ENCODE measurements around the gene COX14. TPM values are rescaled to one million over a fixed set of nuclear protein-coding genes. Genes with fewer than 3 reads are reported as not detected.

COX14 gene
- 10 to 100 TPM; 55.1 to 64.5 TPM for total RNA-seq

DNA sequence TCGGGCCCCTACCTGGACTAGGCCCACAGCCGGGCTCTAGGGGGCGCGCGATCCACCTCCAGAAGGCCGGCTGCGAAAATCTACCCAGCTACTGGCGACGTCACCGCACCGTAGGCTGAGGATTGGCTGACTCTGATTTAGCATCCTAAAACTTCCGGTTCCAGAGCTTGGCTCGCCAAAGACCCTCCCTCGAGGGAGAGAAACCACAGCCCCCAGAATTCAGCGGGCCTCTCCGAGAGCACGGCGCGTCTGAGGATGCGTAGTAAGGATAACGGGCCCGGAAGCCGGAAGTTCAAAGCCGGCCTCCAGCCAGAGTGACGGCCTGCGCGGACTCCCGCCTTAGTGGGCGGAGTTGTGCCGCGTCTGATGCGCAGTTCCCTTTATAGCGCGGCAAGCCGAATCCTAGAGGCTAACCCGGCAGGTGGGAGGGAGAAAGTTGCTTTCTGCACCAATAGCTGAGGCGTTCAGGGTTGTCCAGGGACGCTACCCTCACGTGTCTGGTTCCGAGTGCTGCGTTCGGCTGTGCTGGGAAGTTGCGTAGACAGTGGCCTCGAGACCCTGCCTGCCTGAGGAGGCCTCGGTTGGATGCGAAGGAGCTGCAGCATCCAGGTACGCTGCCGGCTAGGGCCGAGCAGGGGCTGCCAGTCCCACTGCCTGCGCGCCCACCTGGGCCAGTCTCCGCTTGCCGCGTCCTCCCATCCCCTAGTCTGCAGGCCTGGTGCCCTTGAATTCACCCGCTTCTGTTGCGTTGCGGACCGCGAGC lies at the start of gene COX14:
Gene COX14 (plus strand): TSS at position 544 of the 763 bp plus-strand sequence. CDS start 7,808 bp downstream, outside the sequence.
- peak; percentile 90 for ATAC-seq
- Mint-ChIP-seq H3K27ac (peak within 1 kb of the TSS; percentile 99), H3K9me3 (ENCODE audit: low read depth) (no peaks in the 10 kb centered on the region), H3K27me3 (no peaks in the 10 kb centered on the region), H3K36me3 (peaks cover 15% of the 10 kb centered on the region), H3K4me1 (peaks cover 36% of the 10 kb centered on the region), H3K4me3 (peak within 1 kb of the TSS; percentile 100)
- peak; percentile 100 for DNase-seq
- CTCF ChIA-PET: interaction anchor here (0.6 to 6.1 kb wide), 65 partner anchors 9 to 1138 kb away, joined by 3 to 58 read pairs (median 5); partner anchors contain the start of genes CERS5, GPD1, LARP4 and SMARCD1

DNA sequence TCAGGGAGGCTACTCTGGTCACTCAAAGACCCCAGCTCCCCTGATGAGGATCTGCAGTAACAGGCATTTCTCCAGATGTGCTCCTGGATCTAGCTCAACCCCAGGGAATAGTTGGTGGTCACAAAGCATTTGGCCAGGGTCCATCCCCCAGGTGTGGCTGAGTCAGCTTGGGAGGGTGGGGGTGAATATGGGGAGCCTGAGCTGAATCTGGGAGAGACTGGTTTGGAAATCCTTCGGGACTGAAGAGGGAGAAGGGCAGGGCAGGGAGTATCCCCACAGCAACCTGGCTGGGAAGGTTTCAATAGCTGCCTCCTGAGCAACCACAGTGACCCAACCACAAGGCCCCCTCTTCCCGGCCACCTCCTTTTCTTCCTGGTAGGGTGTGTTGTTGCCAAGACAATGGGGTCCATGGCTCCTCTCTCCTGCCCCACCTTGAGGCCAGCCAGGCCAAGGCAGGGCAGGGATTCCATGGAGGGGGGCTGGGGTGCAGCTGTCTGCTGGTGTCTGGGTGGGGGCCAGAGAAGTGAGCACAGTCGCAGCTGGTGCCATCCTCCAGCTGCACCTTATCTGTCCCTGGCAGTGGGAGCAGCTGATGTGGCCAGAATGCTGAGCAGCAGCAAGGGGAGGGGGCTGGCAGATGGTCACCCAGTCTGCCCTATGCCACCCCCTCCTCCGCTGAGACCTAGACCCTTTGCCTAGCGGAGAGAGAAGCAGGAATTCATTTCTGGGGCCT lies 49.1 kb upstream of the COX14 start:
- H3K27me3 Mint-ChIP-seq: no peaks in the 10 kb centered on the region
- CTCF ChIA-PET: interaction anchor here (5.1 to 6.4 kb wide), 2 partner anchors 9 to 25 kb away, joined by 37 to 92 read pairs; no protein-coding TSS in a partner anchor
- peaks cover 3% of the 10 kb centered on the region for H3K36me3 Mint-ChIP-seq
- H3K27ac Mint-ChIP-seq: no peak overlapping the region
- H3K4me3 Mint-ChIP-seq: no peak overlapping the region
- no peak for DNase-seq
- peaks cover 40% of the 10 kb centered on the region for H3K4me1 Mint-ChIP-seq
- H3K9me3 Mint-ChIP-seq (ENCODE audit: low read depth): no peaks in the 10 kb centered on the region
- ATAC-seq: no peak

DNA sequence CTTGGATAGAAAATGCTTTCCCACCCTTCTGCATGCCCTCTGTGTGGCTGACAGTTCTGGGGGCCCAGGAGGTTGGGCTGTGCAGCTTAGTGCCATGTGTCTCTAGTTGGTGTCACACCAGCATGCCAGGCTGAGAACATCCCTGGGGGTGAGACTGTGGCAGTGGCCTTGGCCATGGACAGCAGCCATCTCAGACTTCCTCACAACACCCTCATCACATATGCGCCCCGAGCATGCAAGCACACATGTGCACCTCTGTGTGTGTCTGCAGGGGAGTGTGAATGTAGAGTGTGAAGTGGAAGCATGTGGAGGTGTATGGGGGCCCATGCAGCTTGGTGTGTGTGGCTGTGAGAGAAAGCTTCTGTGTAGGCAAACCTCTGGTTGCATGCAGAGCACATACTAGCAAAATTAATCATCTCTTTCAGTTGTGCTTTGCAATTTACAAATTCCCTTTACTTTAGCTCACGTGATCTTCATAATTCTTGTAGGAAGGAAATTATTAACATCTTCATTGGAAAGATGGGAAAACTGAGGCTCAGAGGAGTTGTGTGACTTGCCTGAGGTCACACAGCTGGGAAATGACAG lies 46.2 kb upstream of the COX14 start:
- Mint-ChIP-seq H3K9me3 (ENCODE audit: low read depth) (no peaks in the 10 kb centered on the region), H3K4me1 (peaks cover 24% of the 10 kb centered on the region), H3K36me3 (peaks cover 3% of the 10 kb centered on the region), H3K27ac (no peak overlapping the region), H3K27me3 (no peaks in the 10 kb centered on the region), H3K4me3 (no peak overlapping the region)
- ATAC-seq: no peak
- no peak for DNase-seq
- CTCF ChIA-PET: interaction anchor here (1.1 to 11.6 kb wide), 11 partner anchors 9 to 110 kb away, joined by 3 to 221 read pairs (median 6); partner anchors contain the start of genes RACGAP1 and SMARCD1

DNA sequence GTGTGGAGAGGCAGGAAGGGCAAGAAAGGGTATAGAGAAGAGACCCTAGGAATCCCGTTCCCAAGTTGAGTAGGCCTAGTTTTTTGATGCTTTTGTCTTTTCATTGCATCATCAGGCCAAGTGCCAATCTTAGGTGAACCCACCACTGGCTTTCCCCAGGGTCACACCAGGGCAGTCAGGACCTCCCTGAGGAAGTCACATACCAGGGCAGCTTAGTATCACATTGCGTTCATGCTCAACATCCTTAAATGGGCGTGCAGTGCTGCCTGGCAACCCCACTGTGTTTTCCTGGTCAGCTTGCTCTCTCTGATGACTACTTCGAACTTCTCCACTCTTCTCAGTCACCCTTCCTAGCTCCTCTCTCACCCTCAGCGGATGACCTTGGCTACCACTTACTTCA lies 45.6 kb upstream of the COX14 start:
- CTCF ChIA-PET: interaction anchor here (1.0 to 11.6 kb wide), 10 partner anchors 8 to 121 kb away, joined by 3 to 221 read pairs (median 6); partner anchors contain the start of genes RACGAP1 and SMARCD1
- no peak for ATAC-seq
- Mint-ChIP-seq H3K27ac (no peak overlapping the region), H3K27me3 (no peaks in the 10 kb centered on the region), H3K4me3 (no peak overlapping the region), H3K36me3 (peaks cover 1% of the 10 kb centered on the region), H3K4me1 (peaks cover 21% of the 10 kb centered on the region), H3K9me3 (ENCODE audit: low read depth) (no peaks in the 10 kb centered on the region)
- DNase-seq: no peak

DNA sequence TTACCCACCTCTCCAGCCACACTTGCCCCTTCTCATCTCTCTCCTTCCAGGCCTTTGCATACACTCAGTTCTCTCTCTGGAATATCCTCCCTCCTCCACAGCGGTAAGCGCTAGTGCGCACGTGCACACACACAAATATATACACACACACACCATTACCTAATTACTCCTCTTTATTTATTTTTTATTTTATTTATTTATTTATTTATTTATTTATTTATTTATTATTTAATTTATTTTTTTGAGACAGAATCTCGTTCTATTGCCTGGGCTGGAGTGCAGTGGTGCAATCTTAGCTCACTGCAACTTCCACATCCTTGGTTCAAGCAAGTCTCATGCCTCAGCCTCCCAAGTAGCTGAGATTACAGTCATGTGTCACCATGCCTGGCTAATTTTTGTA lies 43.0 kb upstream of the COX14 start:
- Mint-ChIP-seq H3K4me3 (no peak overlapping the region), H3K9me3 (ENCODE audit: low read depth) (no peaks in the 10 kb centered on the region), H3K27me3 (no peaks in the 10 kb centered on the region), H3K36me3 (no peaks in the 10 kb centered on the region), H3K4me1 (peaks cover 10% of the 10 kb centered on the region), H3K27ac (no peak overlapping the region)
- CTCF ChIA-PET: interaction anchor here (0.6 to 11.6 kb wide), 13 partner anchors 9 to 445 kb away, joined by 3 to 221 read pairs (median 15); partner anchors contain the start of genes ASIC1, COX14 and SMARCD1
- ATAC-seq (no peak), DNase-seq (no peak)

DNA sequence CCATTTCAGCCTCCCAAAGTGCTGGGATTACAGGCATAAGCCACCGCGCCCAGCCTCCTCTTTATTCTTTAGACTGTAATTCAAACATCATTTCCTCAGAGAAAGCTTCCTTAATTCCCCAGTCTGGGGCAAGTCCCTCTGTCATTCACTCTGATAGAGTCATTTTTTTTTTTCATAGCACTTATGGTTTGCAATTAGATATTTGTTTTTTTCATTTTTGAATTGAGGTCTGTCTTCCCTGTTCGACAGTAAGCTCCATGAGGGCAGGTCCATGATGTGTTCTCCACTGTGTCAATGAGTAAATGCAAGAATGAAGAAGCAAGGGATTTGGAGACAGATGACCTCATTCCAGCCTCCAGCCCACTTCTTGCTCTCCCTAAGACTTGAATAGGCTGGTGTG lies 42.5 kb upstream of the COX14 start:
- Mint-ChIP-seq H3K27ac (no peak overlapping the region), H3K4me3 (no peak overlapping the region), H3K4me1 (peaks cover 10% of the 10 kb centered on the region), H3K27me3 (no peaks in the 10 kb centered on the region), H3K36me3 (no peaks in the 10 kb centered on the region), H3K9me3 (ENCODE audit: low read depth) (no peaks in the 10 kb centered on the region)
- CTCF ChIA-PET: interaction anchor here (0.6 to 11.6 kb wide), 21 partner anchors 9 to 446 kb away, joined by 3 to 221 read pairs (median 6); partner anchors contain the start of genes ASIC1, COX14, SMARCD1 and TMBIM6
- ATAC-seq: no peak
- no peak for DNase-seq

DNA sequence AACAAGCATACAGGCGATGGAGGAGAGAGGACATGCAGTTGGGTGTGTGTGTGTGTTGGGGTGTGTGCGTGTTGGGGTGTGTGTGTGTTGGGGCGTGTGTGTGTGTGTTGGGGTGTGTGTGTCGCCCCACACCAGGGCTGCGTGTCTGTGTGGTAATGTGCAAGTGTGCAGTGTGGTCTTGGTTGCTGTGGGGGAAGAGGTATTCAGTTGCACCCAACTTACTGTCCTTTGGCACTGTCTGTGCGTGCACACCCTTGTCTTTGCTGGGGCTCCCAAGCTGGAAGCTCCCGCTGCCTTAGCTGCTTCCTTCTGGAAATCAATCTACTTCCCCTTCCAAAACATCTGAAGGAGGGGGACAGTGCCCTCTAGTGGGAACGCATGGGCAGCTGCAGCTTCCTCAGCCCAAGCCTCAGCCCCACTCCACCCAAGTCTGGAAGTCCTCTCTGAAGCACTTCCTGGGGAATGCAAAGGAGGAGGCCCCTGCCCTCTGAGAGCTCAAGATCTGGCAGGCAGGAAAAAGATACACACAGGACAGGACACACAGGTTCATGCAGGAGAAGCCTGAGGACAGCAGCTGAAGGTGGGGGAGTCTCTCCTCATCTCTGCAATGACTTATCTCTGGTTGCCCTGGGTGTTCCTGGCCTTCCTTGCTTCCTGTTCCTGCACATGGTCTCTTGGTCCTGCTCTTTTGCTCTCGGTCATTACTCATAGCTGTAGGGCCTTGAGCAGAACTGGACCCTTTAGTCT lies 41.5 kb upstream of the COX14 start:
- DNase-seq (peak; percentile 78), ATAC-seq (peak; percentile 59)
- H3K27me3 Mint-ChIP-seq: no peaks in the 10 kb centered on the region
- CTCF ChIA-PET: interaction anchor here (0.7 to 11.6 kb wide), 40 partner anchors 9 to 329 kb away, joined by 3 to 221 read pairs (median 4); partner anchors contain the start of genes ASIC1, BCDIN3D, CERS5 and COX14
- no peak overlapping the region for H3K4me3 Mint-ChIP-seq
- no peaks in the 10 kb centered on the region for H3K36me3 Mint-ChIP-seq
- H3K9me3 Mint-ChIP-seq (ENCODE audit: low read depth): no peaks in the 10 kb centered on the region
- no peak overlapping the region for H3K27ac Mint-ChIP-seq
- H3K4me1 Mint-ChIP-seq: peaks cover 12% of the 10 kb centered on the region

DNA sequence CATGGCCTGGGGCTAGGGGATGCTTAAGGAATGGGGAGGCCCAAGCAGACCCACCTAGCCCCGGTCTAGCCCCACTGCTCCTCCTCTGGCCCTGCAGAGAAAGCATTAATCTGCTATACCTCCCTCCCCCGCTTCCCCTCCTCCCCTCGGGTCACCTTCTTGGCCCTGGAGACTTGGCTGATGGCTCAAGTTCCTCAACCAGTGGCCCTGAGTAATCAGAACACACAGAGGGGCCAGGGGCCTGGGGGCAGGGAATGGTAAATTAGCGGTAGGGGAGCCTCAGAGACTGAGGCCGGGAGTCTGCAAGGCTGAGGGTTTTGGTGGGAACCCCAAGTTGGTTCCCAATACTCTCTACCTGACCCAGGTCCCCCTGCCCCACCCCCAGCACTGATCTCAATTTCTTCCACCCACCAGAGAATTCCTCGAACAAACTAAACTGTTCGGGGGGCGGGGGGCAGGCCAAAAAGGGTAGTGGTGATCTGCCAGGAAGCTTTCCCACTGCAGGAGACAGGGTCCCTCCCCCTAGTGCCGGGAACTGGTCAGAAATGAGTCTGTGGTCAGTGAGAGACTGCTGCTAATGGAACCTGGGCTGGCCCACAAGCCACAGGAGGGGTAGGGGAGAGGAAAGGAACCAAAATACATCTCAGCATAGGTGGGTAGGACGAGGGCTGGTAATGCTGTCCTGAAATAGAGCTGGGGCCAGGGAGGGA lies 39.7 kb upstream of the COX14 start:
- Mint-ChIP-seq H3K4me1 (peaks cover 12% of the 10 kb centered on the region), H3K27me3 (no peaks in the 10 kb centered on the region), H3K4me3 (no peak overlapping the region), H3K27ac (no peak overlapping the region), H3K9me3 (ENCODE audit: low read depth) (no peaks in the 10 kb centered on the region), H3K36me3 (no peaks in the 10 kb centered on the region)
- DNase-seq (no peak), ATAC-seq (no peak)
- CTCF ChIA-PET: interaction anchor here (1.0 to 11.6 kb wide), 6 partner anchors 12 to 106 kb away, joined by 4 to 221 read pairs (median 78); partner anchors contain the start of genes ASIC1 and COX14

DNA sequence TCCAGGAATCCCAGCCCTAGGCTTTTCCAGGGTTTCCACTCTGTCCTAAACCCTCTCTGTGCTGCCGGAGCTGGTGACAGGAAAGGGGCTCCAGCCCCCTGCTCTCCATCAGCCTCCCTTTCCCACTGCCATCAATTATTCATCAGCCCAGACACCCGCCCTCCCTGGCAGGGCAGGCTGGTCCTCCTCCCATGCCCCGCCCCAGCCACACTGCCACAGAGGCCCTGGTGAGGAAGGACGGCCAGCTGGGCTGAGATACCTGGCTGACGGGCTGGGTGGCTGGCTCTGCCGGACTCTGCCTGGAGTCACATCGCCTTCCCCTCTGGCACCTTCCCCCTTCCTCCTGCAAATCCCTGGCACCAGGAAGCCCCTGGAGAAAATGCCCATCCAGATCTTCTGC lies 38.8 kb upstream of the COX14 start:
- DNase-seq (no peak), ATAC-seq (no peak)
- CTCF ChIA-PET: interaction anchor here (0.8 to 11.6 kb wide), 6 partner anchors 13 to 106 kb away, joined by 4 to 221 read pairs (median 14); partner anchors contain the start of gene ASIC1
- Mint-ChIP-seq H3K4me1 (peaks cover 12% of the 10 kb centered on the region), H3K36me3 (no peaks in the 10 kb centered on the region), H3K9me3 (ENCODE audit: low read depth) (no peaks in the 10 kb centered on the region), H3K27ac (no peak overlapping the region), H3K27me3 (no peaks in the 10 kb centered on the region), H3K4me3 (no peak overlapping the region)

DNA sequence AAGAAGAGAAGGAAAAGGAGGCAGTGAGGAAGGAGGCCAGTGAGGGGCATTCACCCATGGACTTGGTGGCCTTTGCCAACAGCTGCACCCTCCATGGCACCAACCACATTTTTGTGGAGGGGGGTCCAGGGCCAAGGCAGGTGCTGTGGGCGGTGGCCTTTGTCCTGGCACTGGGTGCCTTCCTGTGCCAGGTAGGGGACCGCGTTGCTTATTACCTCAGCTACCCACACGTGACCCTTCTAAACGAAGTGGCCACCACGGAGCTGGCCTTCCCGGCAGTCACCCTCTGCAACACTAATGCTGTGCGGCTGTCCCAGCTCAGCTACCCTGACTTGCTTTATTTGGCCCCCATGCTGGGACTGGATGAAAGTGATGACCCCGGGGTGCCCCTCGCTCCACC lies 38.3 kb upstream of the COX14 start:
- Mint-ChIP-seq H3K36me3 (no peaks in the 10 kb centered on the region), H3K27me3 (no peaks in the 10 kb centered on the region), H3K9me3 (ENCODE audit: low read depth) (no peaks in the 10 kb centered on the region), H3K4me1 (peaks cover 12% of the 10 kb centered on the region), H3K4me3 (no peak overlapping the region), H3K27ac (no peak overlapping the region)
- CTCF ChIA-PET: interaction anchor here (0.8 to 11.6 kb wide), 10 partner anchors 8 to 106 kb away, joined by 4 to 221 read pairs (median 18); partner anchors contain the start of genes ASIC1, COX14 and SMARCD1
- no peak for ATAC-seq
- DNase-seq: no peak

DNA sequence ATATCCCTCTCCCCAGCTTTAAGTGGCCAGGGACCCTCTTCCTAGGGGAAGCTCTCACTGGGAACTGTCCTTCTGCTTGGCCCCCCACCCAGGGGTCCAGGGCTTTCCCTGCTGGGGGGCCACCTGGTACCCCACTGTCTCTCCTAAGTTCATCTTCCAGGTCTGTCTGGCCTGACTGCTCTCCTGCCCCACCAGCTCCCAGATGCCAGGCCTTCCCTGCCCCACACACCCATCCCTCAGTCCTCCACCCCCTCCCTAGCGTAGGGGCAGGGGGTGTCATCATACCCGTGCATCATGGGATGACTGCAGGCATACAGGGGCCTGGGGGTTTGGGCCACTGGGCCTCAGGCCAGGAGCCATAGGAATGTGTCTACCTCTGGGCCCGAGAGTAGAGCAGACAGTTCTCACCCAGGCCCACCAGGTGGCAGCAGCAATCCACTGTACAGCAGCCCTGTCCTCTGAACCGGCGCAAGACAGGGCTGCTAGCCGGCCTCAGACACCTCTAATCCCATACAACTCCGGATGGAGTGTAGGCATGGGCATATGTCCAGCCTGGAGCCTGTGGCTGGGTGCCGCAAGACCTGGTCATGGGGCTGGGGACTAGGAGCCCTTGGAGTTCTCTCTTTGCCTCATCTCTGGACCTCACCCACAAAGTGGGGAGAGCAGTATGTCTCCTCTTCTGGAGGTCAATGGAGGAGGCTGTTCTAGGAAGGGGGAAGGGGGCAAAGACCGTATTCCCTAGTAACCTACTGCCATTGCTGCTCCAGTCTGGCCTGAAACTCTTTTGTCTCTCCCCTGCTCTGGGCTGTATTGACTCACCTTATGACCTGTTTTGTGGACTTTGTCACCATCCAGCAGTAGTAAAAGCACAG lies 36.9 kb upstream of the COX14 start:
- peak; percentile 86 for DNase-seq

More for the DNA sequence above, 36.9 kb upstream of the COX14 start:
- H3K4me1 Mint-ChIP-seq: peaks cover 10% of the 10 kb centered on the region
- no peaks in the 10 kb centered on the region for H3K27me3 Mint-ChIP-seq
- H3K9me3 Mint-ChIP-seq (ENCODE audit: low read depth): no peaks in the 10 kb centered on the region
- no peaks in the 10 kb centered on the region for H3K36me3 Mint-ChIP-seq
- ATAC-seq: peak; percentile 95
- no peak overlapping the region for H3K4me3 Mint-ChIP-seq
- CTCF ChIA-PET: interaction anchor here (0.7 to 11.6 kb wide), 18 partner anchors 10 to 242 kb away, joined by 3 to 221 read pairs (median 7); partner anchors contain the start of genes ASIC1, COX14 and SMARCD1
- H3K27ac Mint-ChIP-seq: peak overlapping the region; percentile 42

Data from activated CD8-positive, alpha-beta memory T cell treated with anti-CD3 and anti-CD28 coated beads, Interleukin-2, amount 10 ng/mL, durations not matched to agents 7 days and 5 days (primary cell).